ENCODE data around the gene NAP1L1.

GRCh38 chr12:76006028-76006925, 78.2 kb downstream of the NAP1L1 start:
- TF ChIP-seq TCF7L2 (IDR thresholded peaks at IDR 0.05; ENCODE audit: low read depth, low read length): no peak
- no peak for TF ChIP-seq CTCF (IDR thresholded peaks at IDR 0.05)
- TF ChIP-seq SIN3A (IDR thresholded peaks at IDR 0.05; ENCODE audit: borderline replicate concordance, insufficient read depth, low read depth, low read length): no peak
- TF ChIP-seq POLR2AphosphoS5 (IDR thresholded peaks at IDR 0.05; ENCODE audit: low read depth, low read length): no peak
- no peak for TF ChIP-seq REST (IDR thresholded peaks at IDR 0.05; ENCODE audit: insufficient read depth in 1 of 2, low read depth in 2 of 2, low read length in 1 of 2)

Measured in Panc1 (cell line).